ENCODE data around the gene PRDM12.

Gene PRDM12

GRCh38 chr9:130630506-130631330, 33.7 kb upstream of the PRDM12 start:
- TF ChIP-seq CTCF (IDR thresholded peaks at IDR 0.05; ENCODE audit: borderline replicate concordance, extremely low read depth, low read length, poor library complexity, severe bottlenecking) (no peak), EZH2 (IDR thresholded peaks at IDR 0.05; ENCODE audit: borderline replicate concordance, low read depth, low read length, severe bottlenecking) (no peak)
- Histone ChIP-seq H3K9me3 (ENCODE audit: insufficient read depth, low read length, severe bottlenecking) (no peaks in the 10 kb centered on the region), H3K79me2 (ENCODE audit: insufficient read depth, low read length) (no peaks in the 10 kb centered on the region), H3K4me3 (ENCODE audit: low read depth in 1 of 2, low read length in 2 of 2) (no peak overlapping the region), H2AFZ (ENCODE audit: low read depth, low read length) (no peak overlapping the region), H3K4me2 (ENCODE audit: insufficient read depth, low read length) (no peak overlapping the region), H3K27ac (ENCODE audit: low read length) (no peak overlapping the region), H3K36me3 (ENCODE audit: insufficient read depth, low read length) (peaks cover 95% of the 10 kb centered on the region), H4K20me1 (ENCODE audit: insufficient read depth, low read length) (no peaks in the 10 kb centered on the region), H3K4me1 (ENCODE audit: insufficient read depth, low read length) (no peaks in the 10 kb centered on the region), H3K27me3 (ENCODE audit: insufficient read depth, low read length, poor library complexity) (no peaks in the 10 kb centered on the region), H3K9ac (ENCODE audit: low read depth, low read length) (no peak overlapping the region)
- ATAC-seq (ENCODE audit: insufficient read depth, low read depth): no peak
- no peak for DNase-seq

GRCh38 chr9:130631331-130632080, 32.9 kb upstream of the PRDM12 start:
- no peak overlapping the region for H2AFZ ChIP-seq (ENCODE audit: low read depth, low read length)
- peaks cover 95% of the 10 kb centered on the region for H3K36me3 ChIP-seq (ENCODE audit: insufficient read depth, low read length)
- H3K9ac ChIP-seq (ENCODE audit: low read depth, low read length): no peak overlapping the region
- no peaks in the 10 kb centered on the region for H3K4me1 ChIP-seq (ENCODE audit: insufficient read depth, low read length)
- H3K27me3 ChIP-seq (ENCODE audit: insufficient read depth, low read length, poor library complexity): no peaks in the 10 kb centered on the region
- no peak overlapping the region for H3K4me3 ChIP-seq (ENCODE audit: low read depth in 1 of 2, low read length in 2 of 2)
- TF ChIP-seq CTCF (IDR thresholded peaks at IDR 0.05; ENCODE audit: borderline replicate concordance, extremely low read depth, low read length, poor library complexity, severe bottlenecking): no peak
- no peak for TF ChIP-seq EZH2 (IDR thresholded peaks at IDR 0.05; ENCODE audit: borderline replicate concordance, low read depth, low read length, severe bottlenecking)
- no peaks in the 10 kb centered on the region for H3K9me3 ChIP-seq (ENCODE audit: insufficient read depth, low read length, severe bottlenecking)
- no peaks in the 10 kb centered on the region for H3K79me2 ChIP-seq (ENCODE audit: insufficient read depth, low read length)
- H3K27ac ChIP-seq (ENCODE audit: low read length): no peak overlapping the region
- no peaks in the 10 kb centered on the region for H4K20me1 ChIP-seq (ENCODE audit: insufficient read depth, low read length)
- H3K4me2 ChIP-seq (ENCODE audit: insufficient read depth, low read length): no peak overlapping the region
- ATAC-seq (ENCODE audit: insufficient read depth, low read depth) (no peak), DNase-seq (no peak)

- Histone ChIP-seq H3K9me3 (ENCODE audit: insufficient read depth, low read length, severe bottlenecking) (no peaks in the 10 kb centered on the region), H3K79me2 (ENCODE audit: insufficient read depth, low read length) (no peaks in the 10 kb centered on the region), H2AFZ (ENCODE audit: low read depth, low read length) (no peak overlapping the region), H3K27me3 (ENCODE audit: insufficient read depth, low read length, poor library complexity) (no peaks in the 10 kb centered on the region), H3K36me3 (ENCODE audit: insufficient read depth, low read length) (peaks cover 94% of the 10 kb centered on the region), H3K4me3 (ENCODE audit: low read depth in 1 of 2, low read length in 2 of 2) (no peak overlapping the region), H3K4me1 (ENCODE audit: insufficient read depth, low read length) (no peaks in the 10 kb centered on the region), H3K27ac (ENCODE audit: low read length) (no peak overlapping the region), H3K9ac (ENCODE audit: low read depth, low read length) (no peak overlapping the region), H4K20me1 (ENCODE audit: insufficient read depth, low read length) (no peaks in the 10 kb centered on the region), H3K4me2 (ENCODE audit: insufficient read depth, low read length) (no peak overlapping the region)
- ATAC-seq (ENCODE audit: insufficient read depth, low read depth) (no peak), DNase-seq (no peak)
- TF ChIP-seq EZH2 (IDR thresholded peaks at IDR 0.05; ENCODE audit: borderline replicate concordance, low read depth, low read length, severe bottlenecking): no peak
- TF ChIP-seq CTCF (IDR thresholded peaks at IDR 0.05; ENCODE audit: borderline replicate concordance, extremely low read depth, low read length, poor library complexity, severe bottlenecking): no peak
Measured at GRCh38 chr9:130632081-130632710, 32.2 kb upstream of the PRDM12 start.

Measured in DND-41 (cell line).